GM12801 (cell line): ENCODE data around the gene ASAP2.

Source experiments
- CTCF ChIP-seq: IDR thresholded peaks from one replicate; pipeline ENCODE4 v1.5.1; 2011; ENCODE audit warnings: control low read depth; ENCODE audit not compliant: insufficient read length; ENCODE audit errors: extremely low read depth

Gene ASAP2

GRCh38 chr2:9282128-9283112, 75.8 kb downstream of the ASAP2 start:
- no peak for TF ChIP-seq CTCF

- TF ChIP-seq CTCF = no peak
These were observed 78.1 kb downstream of the ASAP2 start for GRCh38 chr2:9284521-9285297.

- TF ChIP-seq CTCF = no peak
These were observed 78.8 kb downstream of the ASAP2 start for GRCh38 chr2:9285385-9285920.

GRCh38 chr2:9285921-9286320, 79.3 kb downstream of the ASAP2 start:
- no peak for TF ChIP-seq CTCF

GRCh38 chr2:9286554-9287399, 80.2 kb downstream of the ASAP2 start:
- no peak for TF ChIP-seq CTCF

GRCh38 chr2:9287400-9288045, 80.9 kb downstream of the ASAP2 start:
- TF ChIP-seq CTCF = no peak
